ENCODE results near the gene PCIF1.

PCIF1 gene

DNA sequence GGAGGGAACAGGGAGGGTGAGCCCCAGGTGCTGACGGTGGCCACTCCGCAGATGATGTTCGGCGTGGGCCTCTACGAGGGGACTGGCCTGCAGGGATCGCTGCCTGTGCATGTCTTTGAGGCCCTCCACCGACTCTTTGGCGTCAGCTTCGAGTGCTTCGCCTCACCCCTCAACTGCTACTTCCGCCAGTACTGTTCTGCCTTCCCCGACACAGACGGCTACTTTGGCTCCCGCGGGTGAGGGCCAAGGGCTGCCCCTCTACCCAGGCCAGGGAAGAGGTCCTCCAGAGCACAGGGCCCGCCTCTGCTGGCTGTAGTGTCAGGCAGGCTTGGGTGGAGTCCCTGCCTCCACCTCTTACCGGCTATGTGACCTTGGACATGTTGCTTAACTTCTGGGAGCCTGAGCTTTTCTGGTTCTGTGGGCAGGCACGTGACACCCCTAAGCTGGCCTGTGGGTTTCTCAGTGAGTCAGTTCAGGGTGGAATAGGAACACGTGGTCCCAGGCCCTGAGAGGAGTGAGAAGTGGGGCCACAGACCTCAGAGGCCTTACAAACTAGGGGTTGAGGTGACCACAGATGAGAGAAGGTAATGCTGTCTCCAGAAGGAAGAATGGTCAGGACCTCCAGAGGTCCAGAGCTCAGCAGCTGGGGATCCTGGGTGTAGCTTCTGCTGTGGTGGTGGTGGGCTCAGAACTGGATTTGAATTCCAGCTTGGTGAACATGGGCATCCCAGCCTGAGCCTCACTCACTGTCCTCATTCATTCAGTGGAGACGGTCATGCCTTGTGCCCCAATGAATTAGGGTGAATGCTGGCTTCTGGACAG, 11.9 kb downstream of the PCIF1 start:
- peaks cover 82% of the 10 kb centered on the region for H3K36me3 ChIP-seq (replicated peaks; ENCODE audit: low read depth, low read length)
- no peaks in the 10 kb centered on the region for H3K27me3 ChIP-seq (ENCODE audit: low read depth, low read length)
- TF ChIP-seq, protein P1, sequence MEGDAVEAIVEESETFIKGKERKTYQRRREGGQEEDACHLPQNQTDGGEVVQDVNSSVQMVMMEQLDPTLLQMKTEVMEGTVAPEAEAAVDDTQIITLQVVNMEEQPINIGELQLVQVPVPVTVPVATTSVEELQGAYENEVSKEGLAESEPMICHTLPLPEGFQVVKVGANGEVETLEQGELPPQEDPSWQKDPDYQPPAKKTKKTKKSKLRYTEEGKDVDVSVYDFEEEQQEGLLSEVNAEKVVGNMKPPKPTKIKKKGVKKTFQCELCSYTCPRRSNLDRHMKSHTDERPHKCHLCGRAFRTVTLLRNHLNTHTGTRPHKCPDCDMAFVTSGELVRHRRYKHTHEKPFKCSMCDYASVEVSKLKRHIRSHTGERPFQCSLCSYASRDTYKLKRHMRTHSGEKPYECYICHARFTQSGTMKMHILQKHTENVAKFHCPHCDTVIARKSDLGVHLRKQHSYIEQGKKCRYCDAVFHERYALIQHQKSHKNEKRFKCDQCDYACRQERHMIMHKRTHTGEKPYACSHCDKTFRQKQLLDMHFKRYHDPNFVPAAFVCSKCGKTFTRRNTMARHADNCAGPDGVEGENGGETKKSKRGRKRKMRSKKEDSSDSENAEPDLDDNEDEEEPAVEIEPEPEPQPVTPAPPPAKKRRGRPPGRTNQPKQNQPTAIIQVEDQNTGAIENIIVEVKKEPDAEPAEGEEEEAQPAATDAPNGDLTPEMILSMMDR (IDR thresholded peaks at IDR 0.05; ENCODE audit: low read depth, low read length) = no peak
- no peak for TF ChIP-seq EZH2phosphoT487 (IDR thresholded peaks at IDR 0.05; ENCODE audit: low read depth)
- no peak overlapping the region for H3K27ac ChIP-seq (ENCODE audit: low read length)
- no peaks in the 10 kb centered on the region for H3K9me3 ChIP-seq (ENCODE audit: insufficient read depth, low read length)
- no peak overlapping the region for H3K4me3 ChIP-seq (ENCODE audit: low read length)
- no peaks in the 10 kb centered on the region for H4K20me1 ChIP-seq (ENCODE audit: insufficient read depth, low read length)
- no peak overlapping the region for H3K9ac ChIP-seq (ENCODE audit: low read length)
- H2AFZ ChIP-seq (ENCODE audit: low read depth, low read length) = no peak overlapping the region
- no peak overlapping the region for H3K4me2 ChIP-seq (ENCODE audit: low read length)
- H3K79me2 ChIP-seq (ENCODE audit: low read length) = no peaks in the 10 kb centered on the region
- H3K4me1 ChIP-seq (ENCODE audit: low read length) = peaks cover 7% of the 10 kb centered on the region

DNA sequence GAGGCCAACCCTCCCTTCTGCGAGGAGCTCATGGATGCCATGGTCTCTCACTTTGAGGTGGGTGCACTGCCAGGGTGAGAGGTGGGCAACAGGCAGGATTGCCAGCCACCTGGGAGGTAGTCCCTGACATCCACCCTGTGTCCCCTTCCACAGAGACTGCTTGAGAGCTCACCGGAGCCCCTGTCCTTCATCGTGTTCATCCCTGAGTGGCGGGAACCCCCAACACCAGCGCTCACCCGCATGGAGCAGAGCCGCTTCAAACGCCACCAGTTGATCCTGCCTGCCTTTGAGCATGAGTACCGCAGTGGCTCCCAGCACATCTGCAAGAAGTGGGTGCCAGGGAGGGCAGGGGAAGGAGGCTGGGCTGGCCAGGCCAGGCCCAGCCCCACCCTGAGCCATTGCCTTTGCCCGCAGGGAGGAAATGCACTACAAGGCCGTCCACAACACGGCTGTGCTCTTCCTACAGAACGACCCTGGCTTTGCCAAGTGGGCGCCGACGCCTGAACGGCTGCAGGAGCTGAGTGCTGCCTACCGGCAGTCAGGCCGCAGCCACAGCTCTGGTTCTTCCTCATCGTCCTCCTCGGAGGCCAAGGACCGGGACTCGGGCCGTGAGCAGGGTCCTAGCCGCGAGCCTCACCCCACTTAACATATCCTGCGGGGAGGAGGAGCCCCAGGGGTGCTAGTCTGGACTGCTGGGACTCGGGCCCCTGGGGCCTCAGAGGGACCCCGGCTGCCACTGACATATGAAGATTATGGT, 12.8 kb downstream of the PCIF1 start:
- Histone ChIP-seq H3K9me3 (ENCODE audit: insufficient read depth, low read length) (no peaks in the 10 kb centered on the region), H3K4me2 (ENCODE audit: low read length) (no peak overlapping the region), H3K36me3 (replicated peaks; ENCODE audit: low read depth, low read length) (peaks cover 91% of the 10 kb centered on the region), H3K27ac (ENCODE audit: low read length) (no peak overlapping the region), H3K27me3 (ENCODE audit: low read depth, low read length) (no peaks in the 10 kb centered on the region), H3K4me3 (ENCODE audit: low read length) (no peak overlapping the region), H3K4me1 (ENCODE audit: low read length) (peaks cover 7% of the 10 kb centered on the region), H3K9ac (ENCODE audit: low read length) (no peak overlapping the region), H2AFZ (ENCODE audit: low read depth, low read length) (no peak overlapping the region), H3K79me2 (ENCODE audit: low read length) (no peaks in the 10 kb centered on the region), H4K20me1 (ENCODE audit: insufficient read depth, low read length) (no peaks in the 10 kb centered on the region)
- TF ChIP-seq, protein P1 (IDR thresholded peaks at IDR 0.05; ENCODE audit: low read depth, low read length) = no peak
- TF ChIP-seq EZH2phosphoT487 (IDR thresholded peaks at IDR 0.05; ENCODE audit: low read depth) = no peak

DNA sequence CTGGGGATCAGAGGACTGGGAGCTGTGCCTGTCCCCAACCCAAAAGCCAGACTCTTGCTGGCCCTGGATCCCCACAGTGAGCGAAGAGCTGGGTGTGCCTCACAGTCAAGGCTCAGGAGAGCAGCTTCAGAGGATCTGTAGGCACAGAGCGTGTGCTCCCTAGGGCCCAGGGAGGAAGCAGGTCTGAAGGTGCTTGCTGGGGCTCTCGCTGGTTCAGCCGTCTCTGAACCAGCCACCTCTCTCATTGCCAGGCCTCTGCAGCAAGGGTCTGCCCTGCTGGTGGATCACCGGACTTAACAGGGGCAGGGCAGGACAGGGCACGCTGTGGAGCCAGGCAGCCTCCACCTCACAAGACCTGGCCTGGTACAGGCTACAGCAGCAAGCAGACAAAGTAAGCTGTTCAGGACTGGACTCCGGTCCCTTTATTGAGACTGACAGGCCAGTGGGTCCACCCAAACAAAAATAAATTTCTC, 13.8 kb downstream of the PCIF1 start:
- TF ChIP-seq EZH2phosphoT487 (IDR thresholded peaks at IDR 0.05; ENCODE audit: low read depth) = no peak
- TF ChIP-seq, protein P1 (IDR thresholded peaks at IDR 0.05; ENCODE audit: low read depth, low read length) = no peak
- Histone ChIP-seq H3K4me2 (ENCODE audit: low read length) (no peak overlapping the region), H3K9me3 (ENCODE audit: insufficient read depth, low read length) (no peaks in the 10 kb centered on the region), H3K9ac (ENCODE audit: low read length) (no peak overlapping the region), H2AFZ (ENCODE audit: low read depth, low read length) (no peak overlapping the region), H3K27ac (ENCODE audit: low read length) (no peak overlapping the region), H3K27me3 (ENCODE audit: low read depth, low read length) (no peaks in the 10 kb centered on the region), H3K36me3 (replicated peaks; ENCODE audit: low read depth, low read length) (peaks cover 94% of the 10 kb centered on the region), H3K4me3 (ENCODE audit: low read length) (no peak overlapping the region), H3K4me1 (ENCODE audit: low read length) (peaks cover 7% of the 10 kb centered on the region), H4K20me1 (ENCODE audit: insufficient read depth, low read length) (no peaks in the 10 kb centered on the region), H3K79me2 (ENCODE audit: low read length) (no peaks in the 10 kb centered on the region)

Data from OCI-LY3 (cell line).